Panc1 (cell line): ENCODE measurements around the gene KHDC4. TPM values are rescaled to one million over a fixed set of nuclear protein-coding genes. Genes with fewer than 3 reads are reported as not detected.

Experiments
- ATAC-seq: fragments of 200-7000 bp; cut with Tn5 transposase; 2 replicates; pipeline ENCODE4 v1.9.1; 2020; ENCODE audit warnings: mild to moderate bottlenecking, moderate library complexity
- BruUV-seq: library from RNA; stranded (reverse); fragments of 400-500 nt; replicated peaks from 2 replicates; lab custom pipeline; 2021; lab: Mats Ljungman, UMichigan
- CTCF ChIA-PET: fragments of 300-600 bp; sonication (Branson Sonifier 250); formaldehyde crosslinking; loops from one replicate; lab custom pipeline; 2022; ENCODE audit warnings: antibody characterized with exemption; lab: Charles Lee
- POLR2A ChIA-PET: fragments of 300-600 bp; sonication (Branson Sonifier 250); formaldehyde crosslinking; loops from one replicate; lab custom pipeline; 2022; ENCODE audit warnings: antibody characterized with exemption; lab: Charles Lee
- DNase-seq: peaks from one replicate; pipeline ENCODE4 v3.0.0-alpha.2; 2010; ENCODE audit warnings: low read depth, low spot score
- H3K27ac ChIP-seq: 2 replicates; pipeline ENCODE4 v1.5.1; 2011; ENCODE audit warnings: mild to moderate bottlenecking, low read length, inconsistent platforms
- H3K27me3 ChIP-seq: fragments of 200-500 bp; sonication (Bioruptor generic); 2 replicates; pipeline ENCODE4 v1.6.0; 2014; ENCODE audit warnings: low read length, inconsistent platforms; ENCODE audit not compliant: control insufficient read depth, insufficient read depth
- H3K36me3 ChIP-seq: fragments of 200-500 bp; sonication (Bioruptor generic); 2 replicates; pipeline ENCODE4 v1.5.1; 2014; ENCODE audit warnings: inconsistent platforms, mild to moderate bottlenecking, low read length, moderate library complexity; ENCODE audit not compliant: control insufficient read depth, insufficient read depth
- H3K4me1 ChIP-seq: 2 replicates; pipeline ENCODE4 v1.5.1; 2011; ENCODE audit warnings: inconsistent platforms, mild to moderate bottlenecking, low read length, moderate library complexity; ENCODE audit not compliant: control insufficient read depth, insufficient read depth
- H3K4me3 ChIP-seq, 2 experiments: 2 replicates each; pipeline ENCODE4 v1.5.1; 2011 to 2012; ENCODE audit warnings: low read depth in 2 of 2, low read length in 2 of 2, mild to moderate bottlenecking in 2 of 2, inconsistent platforms in 1 of 2, moderate library complexity in 1 of 2
- H3K9me3 ChIP-seq: fragments of 200-500 bp; sonication (Bioruptor generic); 2 replicates; pipeline ENCODE4 v1.5.1; 2014; ENCODE audit warnings: low read depth, mild to moderate bottlenecking, inconsistent platforms, low read length, moderate library complexity; ENCODE audit not compliant: control insufficient read depth, insufficient read depth
- POLR2AphosphoS5 ChIP-seq: IDR thresholded peaks from 2 replicates; pipeline ENCODE4 v1.6.1; 2012; ENCODE audit warnings: mild to moderate bottlenecking, low read depth, low read length, moderate library complexity
- REST ChIP-seq, 2 experiments: IDR thresholded peaks; 2 replicates each; pipeline ENCODE4 v1.6.1; 2011 to 2012; ENCODE audit warnings: low read depth in 2 of 2, control low read depth in 1 of 2, low read length in 1 of 2, mild to moderate bottlenecking in 1 of 2, moderate library complexity in 1 of 2; ENCODE audit not compliant: insufficient read depth in 1 of 2
- SIN3A ChIP-seq: IDR thresholded peaks from 2 replicates; pipeline ENCODE4 v1.6.1; 2012; ENCODE audit warnings: low read depth, mild to moderate bottlenecking, low read length, moderate library complexity, borderline replicate concordance; ENCODE audit not compliant: insufficient read depth
- TCF7L2 ChIP-seq: IDR thresholded peaks from 2 replicates; pipeline ENCODE4 v1.6.1; 2011; ENCODE audit warnings: mild to moderate bottlenecking, low read depth, low read length, inconsistent platforms
- in situ Hi-C: cut with HindIII; loops from 2 replicates; pipeline ENCODE4 v1.10.0; 2016; ENCODE audit warnings: low sequenced_read_pairs, low pct_unique_long_range_greater_than_20kb
- intact Hi-C: fragments of 100-400 bp; cut with micrococcal nuclease; formaldehyde crosslinking; loops from one replicate; pipeline ENCODE4 v1.10.0; 2022; ENCODE audit not compliant: unreplicated experiment
- total RNA-seq: library from RNA; stranded (reverse); gene quantifications from one replicate; pipeline ENCODE4 v1.2.1, GENCODE V29; 2021; ENCODE audit not compliant: unreplicated experiment
- TF ChIP-seq, protein P1 (sequence below): fragments of 450-650 bp; IDR thresholded peaks from 2 replicates; pipeline ENCODE4 v1.5.1; 2017; ENCODE audit warnings: mild to moderate bottlenecking

Gene KHDC4
- total RNA-seq, 1 experiment from 2014 or later, result 80.4 TPM

GRCh38 chr1:155880251-155880650, 54.0 kb downstream of the KHDC4 start:
- intact Hi-C loops, result no loop called here
- ChIA-PET CTCF (no interaction called here), POLR2A (no interaction called here)

DNA sequence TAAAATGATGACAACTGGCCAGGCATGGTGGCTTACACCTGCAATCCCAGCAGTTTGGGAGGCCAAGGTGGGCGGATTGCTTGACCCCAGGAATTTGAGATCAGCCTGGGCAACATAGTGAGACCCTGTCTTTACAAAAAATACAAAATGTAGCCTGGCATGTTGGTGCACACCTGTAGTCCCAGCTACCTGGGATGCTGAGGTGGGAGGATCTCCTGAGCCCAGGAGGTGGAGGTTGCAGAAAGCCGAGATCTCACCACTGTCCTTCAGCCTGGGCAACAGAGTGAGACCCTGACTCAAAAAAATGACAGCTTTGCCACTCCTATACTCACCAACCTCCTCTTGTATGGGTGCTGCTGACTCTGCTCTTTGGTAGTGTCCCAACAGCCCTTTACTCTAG, 56.3 kb downstream of the KHDC4 start:
- in situ Hi-C loops (no loop called here), intact Hi-C loops (no loop called here)
- no peaks in the 10 kb centered on the region for H3K9me3 ChIP-seq
- H3K36me3 ChIP-seq, result no peaks in the 10 kb centered on the region
- TF ChIP-seq TCF7L2, result no peak
- no peaks in the 10 kb centered on the region for H3K27me3 ChIP-seq
- no peak for DNase-seq
- H3K4me1 ChIP-seq, result no peaks in the 10 kb centered on the region
- BruUV-seq, result no TSS peak
- POLR2A ChIA-PET, result interaction anchor here (0.6 kb wide), 1 partner anchor 26 kb away, joined by 19 read pairs; no protein-coding TSS in a partner anchor
- no peak for ATAC-seq
- CTCF ChIA-PET, result interaction anchor here (1.0 kb wide), 1 partner anchor 21 kb away, joined by 5 read pairs; no protein-coding TSS in a partner anchor
- no peak overlapping the region for H3K27ac ChIP-seq
- H3K4me3 ChIP-seq, result no peak overlapping the region

More at GRCh38 chr1:155880251-155880650, 54.0 kb downstream of the KHDC4 start:
- Histone ChIP-seq H3K27me3 (no peaks in the 10 kb centered on the region), H3K9me3 (no peaks in the 10 kb centered on the region), H3K4me1 (no peaks in the 10 kb centered on the region), H3K36me3 (no peaks in the 10 kb centered on the region), H3K4me3 (no peak overlapping the region), H3K27ac (no peak overlapping the region)
- BruUV-seq, result no TSS peak
- no peak for DNase-seq
- no peak for ATAC-seq
- in situ Hi-C loops, result no loop called here
- TF ChIP-seq SIN3A (no peak), REST (IDR thresholded peaks at IDR 0.05; ENCODE audit: insufficient read depth in 1 of 2, low read depth in 2 of 2, low read length in 1 of 2) (no peak), TCF7L2 (no peak), POLR2AphosphoS5 (no peak)
- TF ChIP-seq, protein P1, sequence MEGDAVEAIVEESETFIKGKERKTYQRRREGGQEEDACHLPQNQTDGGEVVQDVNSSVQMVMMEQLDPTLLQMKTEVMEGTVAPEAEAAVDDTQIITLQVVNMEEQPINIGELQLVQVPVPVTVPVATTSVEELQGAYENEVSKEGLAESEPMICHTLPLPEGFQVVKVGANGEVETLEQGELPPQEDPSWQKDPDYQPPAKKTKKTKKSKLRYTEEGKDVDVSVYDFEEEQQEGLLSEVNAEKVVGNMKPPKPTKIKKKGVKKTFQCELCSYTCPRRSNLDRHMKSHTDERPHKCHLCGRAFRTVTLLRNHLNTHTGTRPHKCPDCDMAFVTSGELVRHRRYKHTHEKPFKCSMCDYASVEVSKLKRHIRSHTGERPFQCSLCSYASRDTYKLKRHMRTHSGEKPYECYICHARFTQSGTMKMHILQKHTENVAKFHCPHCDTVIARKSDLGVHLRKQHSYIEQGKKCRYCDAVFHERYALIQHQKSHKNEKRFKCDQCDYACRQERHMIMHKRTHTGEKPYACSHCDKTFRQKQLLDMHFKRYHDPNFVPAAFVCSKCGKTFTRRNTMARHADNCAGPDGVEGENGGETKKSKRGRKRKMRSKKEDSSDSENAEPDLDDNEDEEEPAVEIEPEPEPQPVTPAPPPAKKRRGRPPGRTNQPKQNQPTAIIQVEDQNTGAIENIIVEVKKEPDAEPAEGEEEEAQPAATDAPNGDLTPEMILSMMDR, result no peak

DNA sequence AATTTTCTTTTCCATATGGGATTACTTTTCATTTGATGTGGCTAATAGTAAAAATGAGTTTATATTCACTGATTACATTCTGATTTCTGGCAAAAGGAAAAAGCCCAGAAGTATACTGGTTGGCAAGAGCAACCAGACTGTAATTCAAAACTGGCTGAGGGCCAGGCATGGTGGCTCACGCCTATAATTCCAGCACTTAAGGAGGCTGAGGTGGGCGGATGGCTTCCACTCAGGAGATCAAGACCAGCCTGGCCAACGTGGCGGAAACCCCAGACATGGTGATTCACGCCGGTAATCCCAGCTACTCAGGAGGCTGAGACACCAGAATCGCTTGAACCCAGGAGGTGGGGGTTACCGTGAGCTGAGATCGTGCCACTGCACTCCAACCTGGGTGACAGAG, 60.4 kb downstream of the KHDC4 start:
- Histone ChIP-seq H3K4me1 (no peaks in the 10 kb centered on the region), H3K9me3 (no peaks in the 10 kb centered on the region), H3K4me3 (no peak overlapping the region), H3K27ac (no peak overlapping the region), H3K36me3 (no peaks in the 10 kb centered on the region), H3K27me3 (no peaks in the 10 kb centered on the region)
- no peak for ATAC-seq
- ChIA-PET CTCF (no interaction called here), POLR2A (no interaction called here)
- BruUV-seq, result no TSS peak
- no peak for DNase-seq
- TF ChIP-seq POLR2AphosphoS5 (no peak), SIN3A (no peak), TCF7L2 (no peak), REST (IDR thresholded peaks at IDR 0.05; ENCODE audit: insufficient read depth in 1 of 2, low read depth in 2 of 2, low read length in 1 of 2) (no peak)
- TF ChIP-seq, protein P1, result no peak
- in situ Hi-C loops (no loop called here), intact Hi-C loops (no loop called here)
